GM12878 (cell line): ENCODE measurements around the gene CSNK1G1. TPM values are rescaled to one million over a fixed set of nuclear protein-coding genes. Genes with fewer than 3 reads are reported as not detected.

Experiments used
- ATAC-seq: fragments of 200-7000 bp; cut with Tn5 transposase; 3 replicates; pipeline ENCODE4 v1.9.1; 2020; ENCODE audit warnings: mild to moderate bottlenecking, moderate library complexity
- BruUV-seq: library from RNA; stranded (reverse); fragments of 400-500 nt; replicated peaks from 2 replicates; lab custom pipeline; 2021; lab: Mats Ljungman, UMichigan
- CTCF ChIA-PET: fragments of 300-600 bp; sonication (Branson Sonifier 250); formaldehyde crosslinking; extraction: SDS; loops from one replicate; lab custom pipeline; 2021; ENCODE audit warnings: inconsistent platforms; lab: Yijun Ruan, JAX
- POLR2A ChIA-PET: fragments of 350-600 bp; formaldehyde crosslinking; extraction: SDS; loops from one replicate; lab custom pipeline; 2021; ENCODE audit warnings: inconsistent platforms; lab: Charles Lee
- RAD21 ChIA-PET: fragments of 300-600 bp; sonication (Branson Sonifier 250); formaldehyde crosslinking; loops from one replicate; lab custom pipeline; 2023; ENCODE audit warnings: antibody characterized with exemption; ENCODE audit not compliant: unreplicated experiment; lab: Charles Lee
- SMC1A ChIA-PET: fragments of 300-600 bp; sonication (Branson Sonifier 250); formaldehyde crosslinking; loops from one replicate; lab custom pipeline; 2023; ENCODE audit not compliant: unreplicated experiment, uncharacterized antibody; lab: Charles Lee
- DNase-seq: peaks from one replicate; pipeline ENCODE4 v3.0.0-alpha.2; 2011; ENCODE audit warnings: low read depth, low spot score
- FAIRE-seq: peaks from 3 replicates; lab custom pipeline; 2011; peaks lifted over from hg19 to GRCh38; lab: Jason Lieb, UNC
- H2AFZ ChIP-seq: 2 replicates; pipeline ENCODE4 v1.6.0; 2011; ENCODE audit warnings: low read depth, low read length, control low read depth; ENCODE audit not compliant: control insufficient read depth
- H3K27ac ChIP-seq: 2 replicates; pipeline ENCODE4 v1.5.1; 2011; ENCODE audit warnings: control low read depth; ENCODE audit not compliant: control insufficient read depth, insufficient read depth
- H3K27me3 ChIP-seq, 2 experiments: replicated peaks in 1 of 2; 2 replicates each; pipeline versions ENCODE4 v1.6.0 to v1.6.1; 2011; ENCODE audit warnings: low read length in 1 of 2; ENCODE audit not compliant: control insufficient read depth in 2 of 2, insufficient read depth in 2 of 2
- H3K36me3 ChIP-seq, 2 experiments: 2 replicates each; pipeline ENCODE4 v1.5.1; 2011; ENCODE audit warnings: low read length in 1 of 2; ENCODE audit not compliant: control insufficient read depth in 2 of 2, insufficient read depth in 2 of 2
- H3K4me1 ChIP-seq: 2 replicates; pipeline ENCODE4 v1.6.1; 2011; ENCODE audit warnings: mild to moderate bottlenecking, low read length, moderate library complexity, mixed read lengths; ENCODE audit not compliant: control insufficient read depth, insufficient read depth
- H3K4me2 ChIP-seq: 2 replicates; pipeline ENCODE4 v1.6.0; 2011; ENCODE audit warnings: control low read depth; ENCODE audit not compliant: control insufficient read depth, insufficient read depth
- H3K4me3 ChIP-seq: fragments of 200-600 bp; sonication (generic); 2 replicates; pipeline ENCODE4 v1.5.1; 2016
- H3K79me2 ChIP-seq: 2 replicates; pipeline ENCODE4 v1.6.0; 2011; ENCODE audit warnings: low read length; ENCODE audit not compliant: control insufficient read depth, insufficient read depth
- H3K9ac ChIP-seq: 2 replicates; pipeline ENCODE4 v1.8.0; 2011; ENCODE audit warnings: low read length, control low read depth, mixed read lengths; ENCODE audit not compliant: control insufficient read depth, insufficient read depth
- H3K9me3 ChIP-seq: replicated peaks from 3 replicates; pipeline ENCODE4 v1.5.1; 2011; ENCODE audit warnings: mild to moderate bottlenecking, low read length; ENCODE audit not compliant: control insufficient read depth, insufficient read depth
- H4K20me1 ChIP-seq: 2 replicates; pipeline ENCODE4 v1.6.0; 2011; ENCODE audit not compliant: control insufficient read depth, insufficient read depth
- ATF7 ChIP-seq: fragments of 450-650 bp; IDR thresholded peaks from 2 replicates; pipeline ENCODE4 v1.6.1; 2016; ENCODE audit warnings: low read depth, mild to moderate bottlenecking
- EGR1 ChIP-seq, 2 experiments: IDR thresholded peaks; 1 replicate in 1 of 2; 2 replicates in 1 of 2; pipeline ENCODE4 v1.6.1; 2011 to 2012; ENCODE audit warnings: low read depth in 2 of 2, low read length in 2 of 2, borderline replicate concordance in 1 of 2, mild to moderate bottlenecking in 1 of 2, moderate library complexity in 1 of 2
- FOS ChIP-seq: IDR thresholded peaks from 3 replicates; pipeline ENCODE4 v1.6.1; 2011; ENCODE audit warnings: borderline replicate concordance; ENCODE audit not compliant: insufficient read length; ENCODE audit errors: extremely low read depth
- FOXM1 ChIP-seq: IDR thresholded peaks from 2 replicates; pipeline ENCODE4 v1.6.1; 2012; ENCODE audit warnings: low read depth, mild to moderate bottlenecking, inconsistent platforms, low read length, moderate library complexity
- HCFC1 ChIP-seq: fragments of 150-350 bp; IDR thresholded peaks from 2 replicates; pipeline ENCODE4 v1.6.1; 2014; ENCODE audit warnings: low read length
- NBN ChIP-seq: fragments of 450-650 bp; IDR thresholded peaks from 2 replicates; pipeline ENCODE4 v1.6.1; 2016
- NFYB ChIP-seq: IDR thresholded peaks from 2 replicates; pipeline ENCODE4 v1.6.1; 2011; ENCODE audit warnings: low read depth, mild to moderate bottlenecking, low read length, improper control_type of control experiment, moderate library complexity; ENCODE audit not compliant: insufficient read depth
- NR2F1 ChIP-seq: fragments of 450-650 bp; conservative IDR thresholded peaks from 2 replicates; pipeline ENCODE4 v1.6.1; 2017; ENCODE audit warnings: mild to moderate bottlenecking
- NRF1 ChIP-seq: conservative IDR thresholded peaks from 2 replicates; pipeline ENCODE4 v1.6.1; 2011; ENCODE audit warnings: mild to moderate bottlenecking, low read depth, low read length, improper control_type of control experiment
- PAX5 ChIP-seq: IDR thresholded peaks from 2 replicates; pipeline ENCODE4 v1.6.1; 2011; ENCODE audit warnings: low read depth, low read length, borderline replicate concordance
- SIN3A ChIP-seq: IDR thresholded peaks from 2 replicates; pipeline ENCODE4 v1.6.1; 2012; ENCODE audit warnings: low read depth, low read length, improper control_type of control experiment
- SMARCA5 ChIP-seq: fragments of 450-650 bp; IDR thresholded peaks from 2 replicates; pipeline ENCODE4 v1.6.1; 2017; ENCODE audit warnings: mild to moderate bottlenecking
- SPI1 ChIP-seq: IDR thresholded peaks from 2 replicates; pipeline ENCODE4 v1.6.1; 2011; ENCODE audit warnings: low read depth, mild to moderate bottlenecking, low read length, moderate library complexity, borderline replicate concordance; ENCODE audit not compliant: insufficient read depth
- TAF1 ChIP-seq: IDR thresholded peaks from 2 replicates; pipeline ENCODE4 v1.6.1; 2011; ENCODE audit warnings: mild to moderate bottlenecking, low read depth, low read length, borderline replicate concordance
- ZZZ3 ChIP-seq: IDR thresholded peaks from 2 replicates; pipeline ENCODE4 v1.6.1; 2011; ENCODE audit warnings: low read depth; ENCODE audit not compliant: control insufficient read depth, insufficient read length
- WGBS: methylation state at CpG from one replicate; pipeline ENCODE4 v1.1.6; 2016; ENCODE audit warnings: low lambda C conversion rate; ENCODE audit not compliant: insufficient replicate concordance, insufficient coverage; ENCODE audit errors: missing lambda C conversion rate; 5-methylcytosine and 5-hydroxymethylcytosine counted together
- in situ Hi-C: fragments of 300-500 bp; cut with MboI; formaldehyde crosslinking; loops from 9 replicates; pipeline ENCODE4 v1.14.3; 2018; ENCODE audit warnings: mixed read lengths
- intact Hi-C: fragments of 100-400 bp; cut with micrococcal nuclease; formaldehyde crosslinking; loops from one replicate; pipeline ENCODE4 v1.14.2; 2022; ENCODE audit not compliant: unreplicated experiment
- polyA plus RNA-seq, 11 experiments: library from polyadenylated mRNA; depleted of rRNA in 4 of 11; unstranded in 6 of 11; stranded (reverse) in 5 of 11; fragments of >200 nt; fragmentation: Nextera tagmentation in 4 of 11; fragmentation: Illumina TruSeq in 1 of 11; extraction: Ambion mirVana in 4 of 11; extraction: Trizol in 1 of 11; gene quantifications; 1 replicate in 1 of 11; 2 replicates in 10 of 11; pipeline versions ENCODE4 v1.2.1 to v1.2.3, GENCODE V29; 2011 to 2016; ENCODE audit warnings: inconsistent platforms in 2 of 11, missing spikeins in 2 of 11, low read depth in 1 of 11
- total RNA-seq, 4 experiments: library from RNA; depleted of rRNA in 3 of 4; stranded (reverse); fragments of >200 nt in 3 of 4; fragmentation: Illumina TruSeq in 1 of 4; extraction: Trizol in 1 of 4; gene quantifications; 2 replicates each; pipeline versions ENCODE4 v1.2.1 to v1.2.3, GENCODE V29; 2013 to 2021
- TF ChIP-seq, protein P1 (sequence below): fragments of 450-650 bp; IDR thresholded peaks from 2 replicates; pipeline ENCODE4 v1.6.1; 2017; ENCODE audit warnings: antibody characterized with exemption, mild to moderate bottlenecking, moderate library complexity
- TF ChIP-seq, protein P2 (sequence below): fragments of 450-650 bp; IDR thresholded peaks from 2 replicates; pipeline ENCODE4 v1.6.1; 2018; ENCODE audit warnings: borderline replicate concordance, mild to moderate bottlenecking; ENCODE audit not compliant: partially characterized antibody

The CSNK1G1 gene
- total and polyA plus RNA-seq, 10 of the 15 experiments (the other 5 are each of a cell fraction or from before 2014, with no cell fraction given): 6.1 to 23.4 (median 15.3) TPM

DNA sequence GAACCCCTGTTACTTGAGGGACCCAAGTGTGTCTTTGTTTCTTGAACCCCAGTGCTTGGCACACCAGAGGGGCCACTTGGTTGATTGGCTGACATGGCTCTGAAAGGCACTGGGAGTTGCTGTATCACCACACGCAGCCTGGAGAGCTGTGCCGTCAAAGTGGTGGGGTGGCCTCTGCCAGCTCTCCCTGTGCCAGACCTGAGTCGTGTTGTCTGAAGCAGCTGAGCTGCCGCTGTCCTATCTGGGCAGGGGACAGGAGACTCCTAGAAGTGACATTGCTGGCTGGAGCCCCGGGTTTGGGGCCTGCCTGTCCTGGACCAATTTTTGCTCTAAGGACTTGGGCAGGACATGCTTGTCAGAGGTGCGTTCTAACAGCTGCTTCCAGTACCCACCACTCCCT is 209.9 kb downstream of the CSNK1G1 start (continued):
- TF ChIP-seq FOS (no peak), NR2F1 (no peak), ATF7 (no peak), TAF1 (no peak)

DNA sequence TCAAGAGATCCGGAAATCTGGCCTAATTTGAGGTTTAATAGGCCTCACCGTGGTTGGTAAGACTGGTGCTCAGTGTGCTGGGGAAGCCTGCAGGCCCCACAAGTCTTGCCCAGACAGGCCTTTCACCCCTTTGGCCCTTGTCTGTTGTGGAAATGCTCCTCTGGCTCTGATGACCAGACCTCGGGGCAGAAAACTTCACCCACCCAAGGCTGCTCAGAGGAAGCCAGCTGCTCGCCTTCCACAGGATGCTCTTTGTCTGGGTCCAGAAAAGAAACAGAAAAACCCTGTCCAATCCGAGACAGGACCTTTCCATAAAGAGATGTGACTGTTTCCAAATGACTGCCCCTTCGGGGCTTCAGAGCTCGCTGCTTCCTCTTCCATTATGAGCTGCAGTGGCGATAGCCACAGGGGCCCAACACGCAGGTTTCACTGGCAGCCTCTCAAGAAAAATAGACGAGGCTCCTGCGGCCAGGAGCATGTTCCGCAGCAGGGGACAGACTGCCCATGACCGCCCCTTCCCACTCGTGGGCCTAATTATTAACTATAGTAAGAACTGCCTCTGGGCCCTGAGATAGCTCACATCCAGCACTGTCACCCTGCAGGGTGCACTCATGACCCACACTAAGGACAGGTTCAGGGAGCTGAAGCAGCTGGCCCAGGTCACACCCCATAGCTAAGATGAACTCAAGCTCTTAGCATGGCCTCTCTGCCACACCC is 211.2 kb downstream of the CSNK1G1 start:
- Histone ChIP-seq H2AFZ (peak overlapping the region; percentile 62), H3K36me3 (peaks cover 5 to 11% of the 10 kb centered on the region in 2 experiments), H4K20me1 (no peaks in the 10 kb centered on the region), H3K27ac (peak overlapping the region; percentile 92), H3K27me3 (no peaks in the 10 kb centered on the region), H3K4me2 (peak overlapping the region; percentile 93), H3K79me2 (no peaks in the 10 kb centered on the region), H3K4me1 (peaks cover 42% of the 10 kb centered on the region), H3K9me3 (no peaks in the 10 kb centered on the region), H3K4me3 (peak overlapping the region; percentile 21; the same call in 1 of the 2 replicates), H3K9ac (peak overlapping the region; percentile 80)
- ATAC-seq (peak; percentile 91), DNase-seq (peak; percentile 79), FAIRE-seq (peak; percentile 91)
- in situ Hi-C loops (no loop called here), intact Hi-C loops (no loop called here)
- under 1% methylated on average over 14 of the region's 14 CpGs for WGBS
- ChIA-PET POLR2A (interaction anchor here (0.7 to 3.0 kb wide), 13 partner anchors 8 to 102 kb away, joined by 3 to 17 read pairs (median 7); partner anchors contain the start of genes CIAO2A, PPIB and SNX1), RAD21 (interaction anchor here (0.5 to 3.2 kb wide), 17 partner anchors 9 to 520 kb away, joined by 3 to 29 read pairs (median 4); partner anchors contain the start of genes CIAO2A, CSNK1G1, PPIB and SNX1), SMC1A (interaction anchor here (0.6 to 2.2 kb wide), 19 partner anchors 8 to 535 kb away, joined by 3 to 9 read pairs (median 5); partner anchors contain the start of genes CIAO2A and SNX1), CTCF (interaction anchor here (0.5 to 5.3 kb wide), 14 partner anchors 10 to 584 kb away, joined by 3 to 98 read pairs (median 4); partner anchors contain the start of genes CIAO2A and PPIB)
- no TSS peak for BruUV-seq
- peak; percentile 86 for TF ChIP-seq NR2F1
- TF ChIP-seq NFYB: peak; percentile 60
- no peak for TF ChIP-seq EGR1 (IDR thresholded peaks at IDR 0.05; ENCODE audit: borderline replicate concordance in 1 of 2, low read depth in 2 of 2, low read length in 2 of 2)
- TF ChIP-seq SIN3A: no peak
- no peak; the same call in 1 of the 2 replicates for TF ChIP-seq NBN
- TF ChIP-seq FOXM1: peak; percentile 87; the same call in 1 of the 2 replicates
- TF ChIP-seq, protein P1, sequence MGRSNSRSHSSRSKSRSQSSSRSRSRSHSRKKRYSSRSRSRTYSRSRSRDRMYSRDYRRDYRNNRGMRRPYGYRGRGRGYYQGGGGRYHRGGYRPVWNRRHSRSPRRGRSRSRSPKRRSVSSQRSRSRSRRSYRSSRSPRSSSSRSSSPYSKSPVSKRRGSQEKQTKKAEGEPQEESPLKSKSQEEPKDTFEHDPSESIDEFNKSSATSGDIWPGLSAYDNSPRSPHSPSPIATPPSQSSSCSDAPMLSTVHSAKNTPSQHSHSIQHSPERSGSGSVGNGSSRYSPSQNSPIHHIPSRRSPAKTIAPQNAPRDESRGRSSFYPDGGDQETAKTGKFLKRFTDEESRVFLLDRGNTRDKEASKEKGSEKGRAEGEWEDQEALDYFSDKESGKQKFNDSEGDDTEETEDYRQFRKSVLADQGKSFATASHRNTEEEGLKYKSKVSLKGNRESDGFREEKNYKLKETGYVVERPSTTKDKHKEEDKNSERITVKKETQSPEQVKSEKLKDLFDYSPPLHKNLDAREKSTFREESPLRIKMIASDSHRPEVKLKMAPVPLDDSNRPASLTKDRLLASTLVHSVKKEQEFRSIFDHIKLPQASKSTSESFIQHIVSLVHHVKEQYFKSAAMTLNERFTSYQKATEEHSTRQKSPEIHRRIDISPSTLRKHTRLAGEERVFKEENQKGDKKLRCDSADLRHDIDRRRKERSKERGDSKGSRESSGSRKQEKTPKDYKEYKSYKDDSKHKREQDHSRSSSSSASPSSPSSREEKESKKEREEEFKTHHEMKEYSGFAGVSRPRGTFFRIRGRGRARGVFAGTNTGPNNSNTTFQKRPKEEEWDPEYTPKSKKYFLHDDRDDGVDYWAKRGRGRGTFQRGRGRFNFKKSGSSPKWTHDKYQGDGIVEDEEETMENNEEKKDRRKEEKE: no peak
- TF ChIP-seq NRF1: no peak
- peak; percentile 66 for TF ChIP-seq PAX5
- TF ChIP-seq SPI1: peak; percentile 70; the same call in 1 of the 2 replicates
- peak; percentile 38 for TF ChIP-seq SMARCA5
- TF ChIP-seq, protein P2, sequence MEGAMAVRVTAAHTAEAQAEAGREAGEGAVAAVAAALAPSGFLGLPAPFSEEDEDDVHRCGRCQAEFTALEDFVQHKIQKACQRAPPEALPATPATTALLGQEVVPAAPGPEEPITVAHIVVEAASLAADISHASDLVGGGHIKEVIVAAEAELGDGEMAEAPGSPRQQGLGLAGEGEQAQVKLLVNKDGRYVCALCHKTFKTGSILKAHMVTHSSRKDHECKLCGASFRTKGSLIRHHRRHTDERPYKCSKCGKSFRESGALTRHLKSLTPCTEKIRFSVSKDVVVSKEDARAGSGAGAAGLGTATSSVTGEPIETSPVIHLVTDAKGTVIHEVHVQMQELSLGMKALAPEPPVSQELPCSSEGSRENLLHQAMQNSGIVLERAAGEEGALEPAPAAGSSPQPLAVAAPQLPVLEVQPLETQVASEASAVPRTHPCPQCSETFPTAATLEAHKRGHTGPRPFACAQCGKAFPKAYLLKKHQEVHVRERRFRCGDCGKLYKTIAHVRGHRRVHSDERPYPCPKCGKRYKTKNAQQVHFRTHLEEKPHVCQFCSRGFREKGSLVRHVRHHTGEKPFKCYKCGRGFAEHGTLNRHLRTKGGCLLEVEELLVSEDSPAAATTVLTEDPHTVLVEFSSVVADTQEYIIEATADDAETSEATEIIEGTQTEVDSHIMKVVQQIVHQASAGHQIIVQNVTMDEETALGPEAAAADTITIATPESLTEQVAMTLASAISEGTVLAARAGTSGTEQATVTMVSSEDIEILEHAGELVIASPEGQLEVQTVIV: no peak
- TF ChIP-seq ZZZ3: no peak
- no peak for TF ChIP-seq HCFC1
